PC-3 (cell line): ENCODE results near the gene CROCC2.

Experiments
- CTCF ChIP-seq: fragments of 300-600 bp; sonication (generic); conservative IDR thresholded peaks from 2 replicates; pipeline ENCODE4 v1.5.1; 2017; ENCODE audit warnings: antibody characterized with exemption, low read depth, mild to moderate bottlenecking, low read length
- EZH2 ChIP-seq: fragments of 300-600 bp; sonication (generic); IDR thresholded peaks from one replicate; pipeline ENCODE4 v1.6.1; 2017; ENCODE audit warnings: antibody characterized with exemption, mild to moderate bottlenecking, low read length; ENCODE audit not compliant: unreplicated experiment
- EZH2phosphoT487 ChIP-seq: fragments of 300-600 bp; sonication (generic); IDR thresholded peaks from 2 replicates; pipeline ENCODE4 v1.6.1; 2018; ENCODE audit warnings: mild to moderate bottlenecking, antibody characterized with exemption, low read length, borderline replicate concordance

DNA sequence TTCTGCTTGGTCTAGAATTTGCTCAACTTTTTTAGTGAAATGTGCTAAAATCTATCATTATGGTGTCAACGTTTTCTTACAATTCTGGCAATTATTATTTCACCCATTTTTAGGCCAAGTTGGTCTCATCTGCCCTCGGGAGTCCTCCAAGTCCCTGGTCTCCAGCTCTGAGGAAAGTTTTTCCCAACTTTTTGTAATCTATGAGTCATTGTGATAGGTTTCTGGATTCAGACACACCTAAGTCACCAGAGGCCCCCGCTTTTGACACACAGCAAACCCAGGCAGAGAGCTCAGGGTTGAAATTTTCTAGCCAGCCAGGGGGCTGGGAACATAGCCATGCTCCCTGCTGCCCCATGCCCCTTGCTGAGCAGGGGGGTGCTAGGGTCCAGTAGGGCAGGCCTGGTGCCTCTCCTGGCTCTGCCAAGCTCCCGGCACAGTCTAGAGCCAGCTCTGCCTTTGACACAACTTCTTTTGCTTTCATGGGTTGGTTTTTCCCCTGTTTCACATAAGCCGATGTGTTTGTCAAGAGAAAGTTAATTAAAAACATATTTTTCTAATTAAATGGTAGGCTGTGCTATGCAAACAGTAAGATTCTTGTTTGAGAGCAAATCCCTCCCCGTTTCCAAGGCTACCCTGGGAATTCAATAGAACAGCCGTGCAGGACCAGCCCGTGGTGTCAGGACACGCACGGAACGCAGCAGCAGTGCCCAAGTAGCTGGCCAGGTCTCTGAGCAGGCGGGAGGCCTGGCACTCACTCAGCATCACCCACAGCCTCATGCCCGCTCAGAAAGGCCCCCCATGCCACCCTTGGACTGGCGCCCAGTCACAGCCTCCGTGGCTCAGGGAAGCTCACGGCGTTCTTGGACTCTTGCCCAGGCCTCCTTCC lies 66.7 kb downstream of the CROCC2 start:
- TF ChIP-seq CTCF (no peak), EZH2 (no peak), EZH2phosphoT487 (no peak)
